Thoracic aorta (tissue), 2 donors: ENCODE measurements around the gene APOB. TPM values are rescaled to one million over a fixed set of nuclear protein-coding genes. Genes with fewer than 3 reads are reported as not detected.

Experiments
- ATAC-seq: fragments of 150-250 bp; one replicate; pipeline ENCODE4 v1.8.0; 2017; ENCODE audit warnings: low read depth; ENCODE audit not compliant: insufficient number of reproducible peaks, low FRiP score
- DNase-seq: peaks from one replicate; pipeline ENCODE4 v3.0.0-alpha.2; 2020; ENCODE audit warnings: low spot score
- H3K27ac ChIP-seq, 2 donors: fragments of 200-600 bp; sonication (generic); 1 replicate in 1 of 2; 2 replicates in 1 of 2; pipeline ENCODE4 v1.5.1; 2016; ENCODE audit warnings: mild to moderate bottlenecking in 2 of 2, moderate library complexity in 2 of 2
- H3K27me3 ChIP-seq: fragments of 200-600 bp; sonication (generic); replicated peaks from 2 replicates; pipeline ENCODE4 v1.6.0; 2016; ENCODE audit warnings: mild to moderate bottlenecking; ENCODE audit not compliant: insufficient read depth
- H3K36me3 ChIP-seq: fragments of 200-600 bp; sonication (generic); one replicate; pipeline ENCODE4 v1.5.1; 2016
- H3K4me1 ChIP-seq, 2 donors: fragments of 200-600 bp; sonication (generic); 1 replicate in 1 of 2; 2 replicates in 1 of 2; pipeline versions ENCODE4 v1.5.1 to v1.6.0; 2016; ENCODE audit warnings: low read depth in 2 of 2, mild to moderate bottlenecking in 1 of 2; ENCODE audit not compliant: control insufficient read depth in 1 of 2
- H3K4me3 ChIP-seq: fragments of 200-600 bp; sonication (generic); 2 replicates; pipeline ENCODE4 v1.5.1; 2016; ENCODE audit warnings: mild to moderate bottlenecking
- H3K9me3 ChIP-seq: fragments of 200-600 bp; sonication (generic); 2 replicates; pipeline ENCODE4 v1.5.1; 2016
- CTCF ChIP-seq: fragments of 200-600 bp; sonication (generic); IDR thresholded peaks from one replicate; pipeline ENCODE4 v1.5.1; 2019; ENCODE audit warnings: antibody characterized with exemption
- total RNA-seq, 2 donors: library from RNA; depleted of rRNA; stranded (reverse); fragments of >200 nt; gene quantifications; one replicate each; pipeline versions ENCODE4 v1.1.0 to v1.2.3, GENCODE V29; 2016

Gene APOB
- total RNA-seq, 2 donors from 2014 or later = 4.7 to 6.1 TPM

- DNase-seq (no peak), ATAC-seq (no peak)
- no peaks in the 10 kb centered on the region for H3K9me3 ChIP-seq
- H3K4me1 ChIP-seq = peaks cover 33 to 60% of the 10 kb centered on the region in 2 donors
- H3K27ac ChIP-seq = peak overlapping the region; percentile 55 to 60
- H3K27me3 ChIP-seq = no peaks in the 10 kb centered on the region
- no peak for TF ChIP-seq CTCF
- no peaks in the 10 kb centered on the region for H3K36me3 ChIP-seq
- no peak overlapping the region for H3K4me3 ChIP-seq
Measured at GRCh38 chr2:20977520-20978180, 66.2 kb downstream of the APOB start.

- H3K27ac ChIP-seq = peak overlapping the region; percentile 55 to 60
- no peak for DNase-seq
- ATAC-seq = no peak
Measured at GRCh38 chr2:20976527-20976926, 67.3 kb downstream of the APOB start.

GRCh38 chr2:20972792-20973565 is 70.9 kb downstream of the APOB start:
- DNase-seq (no peak), ATAC-seq (no peak)
- no peaks in the 10 kb centered on the region for H3K9me3 ChIP-seq
- no peak overlapping the region for H3K4me3 ChIP-seq
- peak overlapping the region; percentile 83 to 84 for H3K27ac ChIP-seq
- H3K4me1 ChIP-seq = peaks cover 40 to 68% of the 10 kb centered on the region in 2 donors
- no peaks in the 10 kb centered on the region for H3K36me3 ChIP-seq
- no peaks in the 10 kb centered on the region for H3K27me3 ChIP-seq
- peak; percentile 36 for TF ChIP-seq CTCF

More at GRCh38 chr2:20976527-20976926, 67.3 kb downstream of the APOB start:
- H3K4me1 ChIP-seq = peaks cover 40 to 69% of the 10 kb centered on the region in 2 donors
- TF ChIP-seq CTCF = no peak
- no peak overlapping the region for H3K4me3 ChIP-seq
- H3K27me3 ChIP-seq = no peaks in the 10 kb centered on the region
- no peaks in the 10 kb centered on the region for H3K36me3 ChIP-seq
- H3K9me3 ChIP-seq = no peaks in the 10 kb centered on the region

GRCh38 chr2:20972110-20972509 is 71.8 kb downstream of the APOB start:
- no peak for ATAC-seq
- Histone ChIP-seq H3K36me3 (no peaks in the 10 kb centered on the region), H3K4me1 (peaks cover 32 to 61% of the 10 kb centered on the region in 2 donors), H3K27me3 (no peaks in the 10 kb centered on the region), H3K9me3 (no peaks in the 10 kb centered on the region), H3K27ac (peak overlapping the region; percentile 83 to 84), H3K4me3 (no peak overlapping the region)
- TF ChIP-seq CTCF = no peak
- DNase-seq = no peak

GRCh38 chr2:20970068-20970467 is 73.8 kb downstream of the APOB start:
- ATAC-seq (no peak), DNase-seq (no peak)
- TF ChIP-seq CTCF = no peak
- Histone ChIP-seq H3K4me1 (peaks cover 22 to 60% of the 10 kb centered on the region in 2 donors), H3K4me3 (no peak overlapping the region), H3K27ac (peak overlapping the region in 1 of 2 donors; percentile 2), H3K9me3 (no peaks in the 10 kb centered on the region), H3K36me3 (no peaks in the 10 kb centered on the region), H3K27me3 (no peaks in the 10 kb centered on the region)
